GM18507 (cell line): ENCODE results near the gene SPATS2.
"Not testable (repeated sequence)": the region's sequence is repeated elsewhere in the genome, so short reads cannot be mapped to it uniquely, and the experiment has no call there.

Experiments
- DNase-seq: peaks from one replicate; pipeline ENCODE4 v3.0.0; 2011; ENCODE audit warnings: low read depth; ENCODE audit not compliant: insufficient read length; ENCODE audit errors: extremely low spot score
- FAIRE-seq: peaks from 2 replicates; lab custom pipeline; 2011; peaks lifted over from hg19 to GRCh38; lab: Jason Lieb, UNC

The SPATS2 gene

DNA sequence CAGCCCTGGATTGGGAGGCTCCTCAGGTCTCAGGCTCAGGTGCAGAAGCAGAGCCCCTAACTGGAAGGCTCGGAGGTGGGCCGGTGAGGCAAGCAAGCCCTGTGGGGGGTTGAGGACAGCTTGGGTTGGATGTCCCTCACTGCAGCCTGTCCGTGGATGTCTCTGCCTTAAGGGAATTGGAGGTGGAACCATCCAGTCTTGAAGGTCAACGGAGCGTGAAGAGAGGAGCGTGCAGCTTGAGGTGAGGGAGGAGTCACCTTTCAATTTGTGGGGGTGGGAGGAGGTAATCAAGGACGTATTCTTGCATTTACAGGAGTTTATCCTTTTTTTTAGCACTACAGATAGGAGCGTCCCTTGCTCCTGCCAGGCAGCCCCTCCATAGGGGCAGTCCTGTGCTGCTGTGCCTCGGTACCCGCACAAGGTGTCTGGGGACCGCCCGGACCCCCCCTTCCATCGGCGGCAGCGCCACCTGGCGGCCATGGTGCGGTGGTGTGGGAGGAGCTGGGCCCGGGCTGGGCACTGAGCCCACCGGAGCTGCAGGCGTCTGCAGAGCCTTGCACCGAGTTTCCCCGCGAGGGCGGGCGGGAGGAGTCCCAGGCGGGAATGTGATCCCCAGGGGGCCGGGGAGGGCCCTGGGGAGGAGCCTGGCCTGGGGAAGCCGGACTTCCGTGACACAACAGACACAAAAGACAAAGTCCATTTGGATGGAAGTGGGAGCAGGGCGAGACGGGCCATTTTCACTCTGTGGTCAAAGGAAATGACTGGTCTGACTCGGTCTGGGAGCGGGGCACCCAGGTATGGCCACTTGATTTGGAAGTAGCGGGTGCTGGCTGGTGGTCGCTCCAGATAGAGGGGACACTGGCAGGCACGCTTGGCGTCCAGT is 19.7 kb upstream of the SPATS2 start:
- DNase-seq (no peak), FAIRE-seq (peak; percentile 62)

DNA sequence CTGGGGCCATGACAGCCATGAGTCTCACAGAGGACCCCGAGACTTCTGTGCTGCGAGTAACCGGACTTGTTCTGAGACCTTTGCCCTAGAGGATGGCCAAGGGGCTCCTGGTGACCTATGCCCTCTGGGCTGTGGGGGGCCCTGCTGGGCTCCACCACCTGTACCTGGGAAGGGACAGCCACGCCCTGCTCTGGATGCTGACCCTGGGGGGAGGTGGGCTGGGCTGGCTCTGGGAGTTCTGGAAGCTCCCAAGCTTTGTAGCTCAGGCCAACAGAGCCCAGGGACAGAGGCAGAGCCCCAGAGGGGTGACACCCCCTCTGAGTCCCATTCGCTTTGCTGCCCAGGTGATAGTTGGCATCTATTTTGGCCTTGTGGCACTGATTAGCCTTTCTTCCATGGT is 18.5 kb upstream of the SPATS2 start:
- FAIRE-seq (no peak), DNase-seq (no peak)

DNA sequence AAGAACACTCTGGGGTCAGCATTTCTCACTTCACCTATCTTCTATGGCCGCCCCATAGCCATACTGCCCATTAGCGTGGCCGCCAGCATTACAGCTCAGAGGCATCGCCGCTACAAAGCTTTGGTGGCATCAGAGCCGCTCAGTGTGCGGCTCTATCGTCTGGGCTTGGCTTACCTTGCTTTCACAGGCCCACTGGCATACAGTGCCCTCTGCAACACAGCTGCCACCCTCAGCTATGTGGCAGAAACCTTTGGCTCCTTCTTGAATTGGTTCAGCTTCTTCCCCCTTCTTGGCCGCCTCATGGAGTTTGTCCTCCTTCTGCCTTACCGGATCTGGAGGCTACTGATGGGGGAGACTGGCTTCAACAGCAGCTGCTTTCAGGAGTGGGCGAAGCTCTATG is 18.0 kb upstream of the SPATS2 start:
- no peak for FAIRE-seq
- no peak for DNase-seq

DNA sequence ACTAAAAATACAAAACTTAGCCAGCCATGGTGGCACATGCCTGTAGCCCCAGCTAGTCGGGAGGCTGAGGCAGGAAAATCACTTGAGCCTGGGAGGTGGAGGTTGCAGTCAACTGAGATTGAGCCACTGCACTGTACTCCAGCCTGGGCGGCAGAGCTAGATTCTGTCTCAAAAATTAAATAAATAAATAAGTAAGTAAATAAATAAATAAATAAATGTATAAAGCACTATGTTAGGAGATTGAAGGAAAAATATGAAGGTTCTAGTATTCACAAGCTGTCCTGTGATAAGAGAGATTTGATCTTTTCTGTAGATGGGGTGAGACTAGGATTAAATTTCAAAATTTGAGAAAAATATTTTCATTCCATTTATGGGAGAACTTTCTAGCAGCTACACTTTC is 14.9 kb upstream of the SPATS2 start:
- DNase-seq (no peak), FAIRE-seq (no peak)

DNA sequence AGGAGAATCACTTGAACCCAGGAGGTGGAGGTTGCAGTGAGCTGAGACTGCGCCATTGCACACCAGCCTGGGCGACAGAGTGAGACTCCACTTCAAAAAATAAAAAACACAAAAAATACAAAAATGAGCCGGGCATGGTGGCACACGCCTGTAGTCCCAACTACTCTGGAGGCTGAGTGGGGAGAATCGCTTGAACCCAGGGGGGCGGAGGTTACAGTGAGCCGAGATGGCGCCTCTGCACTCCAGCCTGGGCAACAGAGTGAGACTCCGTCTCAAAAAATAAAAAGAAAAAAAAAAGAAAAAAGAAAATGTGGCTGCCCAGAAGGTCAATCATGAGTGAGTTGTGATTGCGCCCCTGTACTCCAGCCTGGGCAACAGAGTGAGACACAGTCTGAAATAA is 11.3 kb upstream of the SPATS2 start:
- FAIRE-seq (no peak), DNase-seq (no peak)

DNA sequence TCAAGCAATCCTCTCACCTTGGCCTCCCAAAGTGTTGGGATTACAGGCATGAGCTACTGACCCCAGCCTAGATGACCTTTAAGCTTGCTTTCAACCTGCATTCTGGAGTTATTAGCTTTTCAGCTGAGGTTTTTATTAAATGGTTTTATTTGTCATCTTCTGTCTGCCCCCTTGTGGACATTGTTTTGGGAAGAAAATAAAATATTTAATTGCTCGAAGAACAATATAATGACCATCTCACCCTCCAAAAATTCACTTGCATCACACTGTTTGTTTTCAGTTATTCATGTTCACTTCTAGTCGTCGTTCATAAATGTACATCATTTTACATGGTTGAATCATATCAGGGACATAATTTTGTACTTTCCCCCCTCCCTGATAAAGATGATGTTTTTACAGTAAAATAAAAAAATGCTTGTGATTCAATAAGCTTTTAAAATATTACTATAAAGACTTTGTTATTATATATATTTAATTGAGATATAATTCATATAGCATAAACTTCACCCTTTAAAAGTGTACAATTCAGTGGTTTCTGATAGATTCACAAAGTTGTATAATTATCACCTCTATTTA is 10.1 kb upstream of the SPATS2 start:
- DNase-seq (no peak), FAIRE-seq (no peak)

DNA sequence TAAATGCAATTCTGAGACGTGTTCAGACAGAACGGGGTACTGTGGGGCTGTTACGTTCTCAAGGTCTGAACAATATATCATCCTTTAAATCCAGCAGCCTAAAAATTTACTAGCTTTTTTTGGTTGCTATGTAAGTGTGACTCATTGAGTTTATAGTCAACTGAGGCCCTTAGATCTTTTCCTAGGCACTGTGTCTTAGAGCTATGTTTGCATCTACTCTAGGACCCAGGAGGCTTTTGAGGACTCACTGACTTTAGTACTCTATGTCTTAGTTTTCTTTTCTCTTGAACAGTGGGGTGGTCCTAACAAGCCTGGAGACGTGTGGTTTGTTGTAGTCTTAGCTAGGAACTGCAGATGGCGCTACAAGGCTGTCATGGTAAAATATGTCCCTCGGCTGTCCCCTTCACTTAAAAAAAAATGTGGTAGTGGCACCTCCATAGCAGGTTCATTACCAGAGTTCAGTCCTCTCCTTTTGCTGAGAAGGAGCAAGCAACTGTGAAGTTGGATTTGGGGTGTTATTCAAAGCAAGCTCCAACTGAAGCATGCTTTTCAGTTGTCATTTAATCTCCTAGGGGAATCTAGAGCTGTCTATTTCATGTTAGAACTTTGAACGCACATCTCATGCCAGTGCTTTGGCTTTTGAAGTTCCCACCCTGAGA is 8.7 kb upstream of the SPATS2 start:
- no peak for DNase-seq
- peak; percentile 80 for FAIRE-seq

DNA sequence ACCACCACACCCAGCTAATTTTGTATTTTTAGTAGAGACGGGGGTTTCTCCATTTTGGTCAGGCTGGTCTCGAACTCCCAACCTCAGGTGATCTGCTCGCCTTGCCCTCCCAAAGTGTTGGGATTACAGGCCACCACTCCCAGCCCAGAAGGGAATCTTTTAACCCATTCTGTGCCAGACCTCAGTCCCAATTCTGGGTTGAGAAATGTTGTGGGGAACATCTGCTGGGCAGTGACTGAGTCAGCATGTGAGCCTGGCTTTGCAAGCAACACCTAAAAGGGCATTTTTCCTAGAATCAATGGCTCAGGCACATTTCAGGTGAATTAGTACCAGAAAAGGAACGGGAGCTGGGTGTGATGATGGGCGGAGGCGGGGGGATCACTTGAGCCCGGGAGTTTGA is 7.6 kb upstream of the SPATS2 start:
- FAIRE-seq = no peak
- no peak for DNase-seq

DNA sequence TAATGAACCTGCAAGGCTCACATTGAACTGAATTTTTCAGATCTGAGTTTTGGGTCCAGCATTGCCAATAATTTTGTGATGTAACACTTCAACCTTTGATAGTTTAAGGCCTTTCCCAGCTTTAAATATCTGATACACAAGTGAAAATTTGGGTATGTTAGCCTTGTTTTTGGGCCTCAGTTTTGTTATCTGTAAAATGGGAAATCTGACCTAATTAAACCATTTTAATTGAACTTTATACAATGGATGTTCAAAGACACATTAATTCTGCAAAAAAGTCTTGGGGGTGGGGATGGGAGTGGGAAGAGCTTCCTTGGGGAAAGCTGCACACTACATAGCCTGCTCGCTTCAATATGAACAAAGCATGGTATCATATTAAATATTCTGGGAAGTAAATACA is 5.2 kb upstream of the SPATS2 start:
- FAIRE-seq = no peak
- DNase-seq = no peak

DNA sequence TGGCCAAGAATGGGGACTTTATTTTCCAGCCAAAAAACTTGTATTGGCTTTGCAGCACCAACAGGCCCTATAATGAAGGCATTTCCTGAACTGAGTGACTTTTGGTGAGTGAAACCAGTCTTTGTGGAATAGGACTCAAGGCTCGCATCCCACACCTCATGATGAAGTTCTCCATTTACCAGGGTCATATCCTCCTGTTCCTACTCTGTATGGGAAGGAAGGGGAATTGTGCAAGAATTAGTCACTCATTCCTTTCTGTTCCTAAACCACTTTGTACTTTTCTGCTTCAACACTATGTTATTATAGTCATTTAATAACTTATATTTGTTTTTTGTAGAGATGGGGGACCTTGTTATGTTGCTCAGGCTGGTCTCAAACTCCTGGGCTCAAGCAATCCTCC is 2.3 kb upstream of the SPATS2 start:
- DNase-seq = no peak
- FAIRE-seq = no peak

DNA sequence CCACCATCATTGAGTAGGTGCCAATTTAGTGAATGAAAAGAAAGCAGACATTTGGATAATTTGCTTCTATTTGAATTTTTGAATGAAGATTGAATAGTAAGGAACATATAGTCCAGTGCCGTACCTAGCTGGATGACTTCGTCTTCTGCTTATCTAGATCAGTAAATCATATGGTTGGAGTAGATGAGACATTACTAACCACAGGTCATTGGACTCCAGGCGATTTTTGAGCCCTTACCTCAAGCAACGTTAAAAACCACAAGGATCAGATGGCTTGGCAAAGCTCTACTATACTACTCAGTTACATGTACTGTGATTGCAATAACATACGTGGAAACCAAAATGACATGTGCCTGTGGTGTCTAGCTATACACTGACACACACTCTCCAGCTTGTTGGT is 1.7 kb upstream of the SPATS2 start:
- DNase-seq (no peak), FAIRE-seq (no peak)

DNA sequence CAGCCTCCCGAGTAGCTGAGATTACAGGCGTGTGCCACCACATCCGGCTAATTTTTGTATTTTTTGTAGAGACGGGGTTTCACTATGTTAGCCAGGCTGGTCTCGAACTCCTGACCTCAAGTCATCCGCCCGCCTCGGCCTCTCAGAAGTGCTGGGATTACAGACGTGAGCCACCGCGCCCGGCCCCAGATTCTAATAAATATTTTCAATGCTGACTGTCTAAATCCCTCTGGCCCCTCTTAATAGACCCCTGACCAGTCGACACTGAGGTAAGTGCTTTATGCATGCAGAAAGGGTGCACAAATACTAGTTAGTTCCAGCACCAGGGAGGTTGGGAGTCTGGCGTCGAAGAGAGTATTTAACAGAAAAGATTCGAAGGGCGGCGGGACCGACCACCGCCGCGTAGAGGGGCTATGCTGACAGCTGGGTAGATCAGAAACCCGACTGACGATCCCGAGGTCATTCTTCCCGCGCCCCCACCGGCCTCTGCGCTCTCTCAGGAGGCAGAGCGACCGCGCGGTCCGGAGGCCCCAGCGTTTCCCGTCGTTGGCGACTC is 1.1 kb upstream of the SPATS2 start:
- no peak for DNase-seq
- FAIRE-seq = no peak

DNA sequence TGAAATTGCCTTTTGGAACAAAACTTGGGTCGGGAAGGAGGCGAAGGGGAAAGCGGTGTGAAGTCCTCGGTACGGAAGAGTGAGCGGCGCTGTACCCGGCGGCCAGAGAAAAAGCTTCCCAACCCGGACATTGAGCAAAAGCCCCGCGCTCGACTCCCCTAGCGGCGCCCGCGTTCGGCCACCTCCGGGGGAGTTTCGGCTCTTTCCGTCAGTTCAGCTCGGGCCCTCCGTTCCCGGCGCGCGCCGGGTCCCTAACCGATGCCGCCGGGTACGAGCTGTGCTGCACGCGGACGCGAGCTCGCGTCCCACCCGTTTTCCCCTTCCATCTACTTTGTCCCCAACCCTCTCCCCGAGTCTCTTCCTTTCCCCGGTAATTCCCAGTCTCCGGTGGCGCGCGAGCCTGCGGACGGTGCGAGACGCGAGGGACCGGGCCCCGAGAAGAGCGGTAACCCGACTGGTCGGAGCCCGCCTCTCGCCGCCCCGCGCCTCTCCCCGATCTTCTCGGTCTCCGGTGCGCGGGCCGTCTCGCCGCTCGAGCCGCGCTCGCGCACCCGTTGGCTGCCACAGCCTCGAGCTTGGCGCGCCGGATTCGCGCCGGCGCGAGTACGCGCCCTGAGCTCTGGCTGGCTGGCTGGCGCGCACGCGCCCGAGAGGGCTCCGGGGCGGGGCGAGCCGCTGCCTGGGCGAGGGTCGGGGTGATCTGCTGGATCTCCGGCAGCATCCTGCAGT is 446 bp upstream of the SPATS2 start:
- peak; percentile 87 for FAIRE-seq
- peak; percentile 87 for DNase-seq

DNA sequence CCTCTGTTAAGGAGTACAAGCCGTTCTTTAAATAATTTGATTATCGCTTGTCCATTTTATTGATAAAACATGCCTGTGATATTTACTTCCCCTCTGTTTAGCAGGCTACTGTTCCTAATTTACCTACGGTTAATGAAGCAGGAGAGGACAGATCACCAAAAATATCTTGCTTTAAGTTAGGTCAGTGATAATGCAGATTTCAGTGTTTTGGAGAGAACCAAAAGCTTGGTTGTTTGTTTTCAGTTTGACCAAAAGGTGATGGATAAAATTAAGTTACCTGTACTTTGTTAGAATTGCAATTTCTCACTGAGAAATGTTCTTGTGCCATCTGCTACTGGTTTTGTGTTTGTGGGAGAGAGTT is 958 bp downstream of the SPATS2 start:
- FAIRE-seq (peak; percentile 45), DNase-seq (no peak)

DNA sequence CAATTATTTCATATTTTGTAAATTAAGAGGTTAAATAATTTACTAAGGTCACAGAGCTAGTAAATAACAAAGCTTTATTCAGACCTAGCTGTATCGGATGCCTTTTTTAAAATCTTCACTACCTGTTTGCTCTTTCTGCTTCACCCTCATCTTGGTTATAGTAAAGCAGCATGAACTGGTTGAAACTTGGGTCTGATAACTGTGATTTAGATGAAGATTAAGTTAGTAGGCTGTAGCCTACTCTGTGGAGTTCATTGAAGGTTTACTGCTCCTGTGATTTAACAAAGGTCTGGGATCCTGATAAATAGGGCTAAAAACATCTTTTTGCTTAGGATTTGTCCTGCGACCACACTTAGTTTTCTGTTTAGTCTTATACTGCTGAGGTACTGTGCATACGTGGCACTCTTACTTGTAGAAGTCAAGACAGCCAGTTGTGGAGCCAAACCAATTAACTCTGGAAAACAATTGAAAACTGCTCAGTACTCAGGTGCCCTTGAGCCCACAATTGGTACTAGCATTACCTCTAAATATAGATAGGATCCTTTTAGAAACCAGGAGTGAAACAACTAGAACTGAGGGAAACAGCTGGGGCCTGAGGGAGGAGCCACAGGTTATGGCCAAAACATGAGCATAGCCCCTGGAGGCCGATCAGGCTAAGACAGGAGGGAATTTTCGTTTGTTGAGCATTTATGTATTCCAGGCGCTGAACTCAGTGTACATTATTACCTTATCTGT is 2.3 kb downstream of the SPATS2 start:
- DNase-seq (no peak), FAIRE-seq (peak; percentile 78)

DNA sequence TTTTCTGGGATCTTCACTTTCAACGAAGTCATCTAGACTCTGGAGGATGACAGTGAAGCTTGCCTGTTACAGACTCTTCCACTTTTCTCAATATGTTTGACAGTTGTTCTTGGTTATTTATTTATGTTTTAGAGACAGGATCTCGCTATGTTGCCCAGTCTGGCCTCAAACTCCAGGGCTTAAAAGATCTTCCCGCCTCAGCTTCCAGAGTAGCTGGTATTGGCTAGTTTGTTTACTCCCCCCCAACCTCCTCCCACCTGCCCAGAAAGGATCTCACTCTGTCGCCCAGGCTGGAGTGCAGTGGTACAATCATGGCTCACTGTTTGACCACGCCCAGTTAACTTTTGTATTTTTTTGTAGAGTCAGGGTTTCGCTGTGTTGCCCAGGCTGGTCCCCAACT is 3.3 kb downstream of the SPATS2 start:
- FAIRE-seq = no peak
- DNase-seq = no peak

DNA sequence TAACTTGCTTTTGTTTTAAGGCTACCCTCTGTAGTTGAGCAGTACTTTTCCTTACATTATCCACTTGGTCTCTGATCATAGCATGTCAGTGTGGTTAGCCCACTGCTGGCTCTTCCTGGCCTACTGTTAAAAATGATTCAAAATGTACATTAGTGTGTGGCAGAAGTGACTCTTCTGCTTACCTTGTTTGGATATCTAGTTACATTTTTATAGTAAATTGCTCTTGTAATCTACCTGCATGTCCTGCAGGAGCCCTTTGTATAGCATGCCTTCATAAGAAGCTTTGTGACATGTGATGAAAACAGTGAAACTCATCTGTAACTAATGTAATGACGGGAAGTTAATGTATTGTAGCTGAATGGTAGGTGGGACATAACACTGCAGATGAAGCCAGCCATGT is 8.1 kb downstream of the SPATS2 start:
- FAIRE-seq (peak; percentile 48), DNase-seq (no peak)

DNA sequence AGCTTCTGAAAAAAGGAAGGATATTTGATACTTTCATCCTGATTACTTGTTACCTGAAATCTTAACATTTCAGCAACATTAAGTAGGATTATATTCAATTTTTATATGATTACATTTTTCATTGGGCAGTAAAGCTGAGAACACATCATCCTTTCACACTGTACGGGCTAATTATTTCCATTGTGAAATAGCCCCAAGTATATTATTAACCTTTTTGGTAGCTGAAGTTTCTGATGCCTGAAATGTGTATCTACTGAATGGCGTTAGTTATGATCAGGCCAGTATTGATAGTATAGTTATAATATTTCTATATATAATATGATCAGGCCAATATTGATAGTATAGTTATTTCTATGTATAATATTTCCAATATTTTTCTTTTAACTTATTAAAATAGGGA is 10.1 kb downstream of the SPATS2 start:
- no peak for DNase-seq
- peak; percentile 42 for FAIRE-seq

DNA sequence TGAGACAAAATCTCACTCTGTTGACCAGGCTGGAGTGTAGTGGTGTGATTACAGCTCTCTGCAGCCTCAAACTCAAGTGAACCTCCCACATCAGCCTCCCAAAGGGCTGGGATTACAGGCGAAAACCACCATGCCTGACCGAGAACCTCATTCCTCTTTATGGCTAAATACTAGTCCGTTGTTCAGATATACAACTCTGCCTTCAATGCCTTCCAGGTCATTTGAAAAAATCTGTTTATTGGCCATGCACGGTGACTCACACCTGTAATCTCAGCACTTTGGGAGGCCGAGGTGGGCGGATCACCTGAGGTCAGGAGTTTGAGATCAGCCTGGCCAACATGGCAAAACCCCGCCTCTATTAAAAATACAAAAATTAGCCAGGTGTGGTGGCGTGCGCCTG is 12.9 kb downstream of the SPATS2 start:
- FAIRE-seq, DNase-seq: not testable (repeated sequence)
